A673 (cell line): Measurements from ENCODE around the gene PCLO.

Experiments used
- EZH2 ChIP-seq: fragments of 200-600 bp; sonication (generic); IDR thresholded peaks from 2 replicates; pipeline ENCODE4 v1.6.1; 2017; ENCODE audit warnings: borderline replicate concordance, low read depth, mild to moderate bottlenecking, mixed read lengths, antibody characterized with exemption, low read length; ENCODE audit not compliant: poor library complexity, severe bottlenecking
- TF ChIP-seq, protein P1 (sequence below): fragments of 300-800, 200-600 bp; sonication (generic); conservative IDR thresholded peaks from 2 replicates; pipeline ENCODE4 v1.5.1; 2017; ENCODE audit warnings: low read depth, mild to moderate bottlenecking, antibody characterized with exemption, low read length, moderate library complexity, mixed read lengths

DNA sequence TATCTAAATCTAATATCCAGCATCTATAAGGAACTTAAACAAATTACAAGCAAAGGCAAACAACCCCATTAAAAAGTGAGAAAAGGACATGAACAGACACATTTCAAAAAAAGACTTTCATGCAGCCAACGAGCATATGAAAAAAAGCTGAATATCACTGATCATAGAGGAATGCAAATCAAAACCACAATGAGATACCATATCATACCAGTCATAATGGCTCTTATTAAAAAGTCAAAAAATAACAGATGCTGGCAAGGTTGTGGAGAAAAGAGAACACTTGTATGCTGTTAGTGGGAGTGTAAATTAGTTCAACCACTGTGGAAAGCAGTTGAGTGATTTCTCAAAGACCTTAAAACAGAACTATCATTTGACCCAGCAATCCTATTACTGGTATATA lies 384.7 kb downstream of the PCLO start:
- no peak for TF ChIP-seq EZH2
- TF ChIP-seq, protein P1, sequence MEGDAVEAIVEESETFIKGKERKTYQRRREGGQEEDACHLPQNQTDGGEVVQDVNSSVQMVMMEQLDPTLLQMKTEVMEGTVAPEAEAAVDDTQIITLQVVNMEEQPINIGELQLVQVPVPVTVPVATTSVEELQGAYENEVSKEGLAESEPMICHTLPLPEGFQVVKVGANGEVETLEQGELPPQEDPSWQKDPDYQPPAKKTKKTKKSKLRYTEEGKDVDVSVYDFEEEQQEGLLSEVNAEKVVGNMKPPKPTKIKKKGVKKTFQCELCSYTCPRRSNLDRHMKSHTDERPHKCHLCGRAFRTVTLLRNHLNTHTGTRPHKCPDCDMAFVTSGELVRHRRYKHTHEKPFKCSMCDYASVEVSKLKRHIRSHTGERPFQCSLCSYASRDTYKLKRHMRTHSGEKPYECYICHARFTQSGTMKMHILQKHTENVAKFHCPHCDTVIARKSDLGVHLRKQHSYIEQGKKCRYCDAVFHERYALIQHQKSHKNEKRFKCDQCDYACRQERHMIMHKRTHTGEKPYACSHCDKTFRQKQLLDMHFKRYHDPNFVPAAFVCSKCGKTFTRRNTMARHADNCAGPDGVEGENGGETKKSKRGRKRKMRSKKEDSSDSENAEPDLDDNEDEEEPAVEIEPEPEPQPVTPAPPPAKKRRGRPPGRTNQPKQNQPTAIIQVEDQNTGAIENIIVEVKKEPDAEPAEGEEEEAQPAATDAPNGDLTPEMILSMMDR: no peak
